B cell (primary cell): ENCODE measurements around the gene FGD4. TPM values are rescaled to one million over a fixed set of nuclear protein-coding genes. Genes with fewer than 3 reads are reported as not detected.
A peak's percentile ranks its signal among the peaks of the same experiment; 100 is the strongest.

Experiments
- ATAC-seq: fragments of 200-7000 bp; cut with Tn5 transposase; one replicate; pipeline ENCODE4 v1.10.0; 2021; ENCODE audit warnings: low read depth, mild to moderate bottlenecking, moderate number of reproducible peaks, moderate library complexity
- CTCF ChIA-PET: fragments of 350-600 bp; sonication (Branson Sonifier 250); formaldehyde crosslinking; loops from one replicate; lab custom pipeline; 2021; ENCODE audit warnings: antibody characterized with exemption, inconsistent platforms; lab: Charles Lee
- POLR2A ChIA-PET: fragments of 350-600 bp; sonication (Branson Sonifier 250); formaldehyde crosslinking; loops from one replicate; lab custom pipeline; 2021; ENCODE audit warnings: antibody characterized with exemption; lab: Charles Lee
- DNase-seq: peaks from one replicate; pipeline ENCODE4 v3.0.0; 2013
- H2AFZ ChIP-seq: 2 replicates; pipeline ENCODE4 v1.6.1; 2012; ENCODE audit warnings: mild to moderate bottlenecking, low read depth, low read length; ENCODE audit not compliant: insufficient read depth, poor library complexity, severe bottlenecking
- H3K27ac ChIP-seq, 2 donors: 1 replicate in 1 of 2; 2 replicates in 1 of 2; pipeline ENCODE4 v1.5.1; 2012 to 2013; ENCODE audit warnings: low read length in 2 of 2, mild to moderate bottlenecking in 2 of 2, moderate library complexity in 1 of 2
- H3K27me3 ChIP-seq, 4 experiments: fragments of 200-600 bp in 1 of 4; sonication (generic) in 1 of 4; replicated peaks in 1 of 4; 1 replicate in 2 of 4; 2 replicates in 2 of 4; pipeline versions ENCODE4 v1.6.1 to v1.7.0; 2013 to 2016; ENCODE audit warnings: low read length in 3 of 4, mild to moderate bottlenecking in 2 of 4, mixed read lengths in 1 of 4, moderate library complexity in 1 of 4; ENCODE audit not compliant: insufficient read depth in 4 of 4, control insufficient read depth in 3 of 4; ENCODE audit errors: control extremely low read depth in 1 of 4
- H3K36me3 ChIP-seq, 2 experiments: replicated peaks in 1 of 2; 1 replicate in 1 of 2; 2 replicates in 1 of 2; pipeline versions ENCODE4 v1.6.1 to v1.7.1; 2013; ENCODE audit warnings: low read length in 1 of 2; ENCODE audit not compliant: insufficient read depth in 2 of 2, control insufficient read depth in 1 of 2; ENCODE audit errors: control extremely low read depth in 1 of 2, extremely low read depth in 1 of 2
- H3K4me1 ChIP-seq, 2 donors: fragments of 200-600 bp in 1 of 2; sonication (generic) in 1 of 2; 1 replicate in 1 of 2; 2 replicates in 1 of 2; pipeline versions ENCODE4 v1.5.1 to v1.6.1; 2013 to 2017; ENCODE audit warnings: low read length in 2 of 2; ENCODE audit not compliant: control insufficient read depth in 2 of 2, insufficient read depth in 2 of 2
- H3K4me2 ChIP-seq: replicated peaks from 2 replicates; pipeline ENCODE3; 2012; ENCODE audit warnings: mild to moderate bottlenecking, low read depth, low read length; ENCODE audit not compliant: poor library complexity, severe bottlenecking
- H3K4me3 ChIP-seq, 5 experiments: fragments of 200-600 bp in 1 of 5; sonication (generic) in 1 of 5; 1 replicate in 3 of 5; 2 replicates in 2 of 5; pipeline versions ENCODE4 v1.5.1 to v1.7.0; 2011 to 2016; ENCODE audit warnings: low read length in 4 of 5, mild to moderate bottlenecking in 4 of 5, low read depth in 2 of 5, control low read depth in 1 of 5, moderate library complexity in 1 of 5; ENCODE audit not compliant: insufficient read depth in 1 of 5; ENCODE audit errors: control extremely low read depth in 1 of 5, extremely low read depth in 1 of 5
- H3K79me2 ChIP-seq: fragments of 200-600 bp; sonication (generic); one replicate; pipeline ENCODE4 v1.6.0; 2016; ENCODE audit warnings: low read length; ENCODE audit not compliant: control insufficient read depth, insufficient read depth
- H3K9ac ChIP-seq: fragments of 200-600 bp; sonication (generic); 2 replicates; pipeline ENCODE4 v1.6.1; 2017; ENCODE audit warnings: mild to moderate bottlenecking, low read length, moderate library complexity
- H3K9me3 ChIP-seq, 3 donors: one replicate each; pipeline versions ENCODE4 v1.6.1 to v1.7.1; 2013; ENCODE audit warnings: low read length in 2 of 3; ENCODE audit not compliant: control insufficient read depth in 2 of 3, insufficient read depth in 1 of 3; ENCODE audit errors: control extremely low read depth in 1 of 3
- H4K20me1 ChIP-seq: 2 replicates; pipeline ENCODE4 v1.6.0; 2012; ENCODE audit warnings: mild to moderate bottlenecking, low read length; ENCODE audit not compliant: insufficient read depth, control insufficient read depth, poor library complexity, severe bottlenecking
- H3K27ac Mint-ChIP-seq: one replicate; pipeline ENCODE4 v1.8.0; 2021; ENCODE audit warnings: mixed read lengths
- H3K27me3 Mint-ChIP-seq: one replicate; pipeline ENCODE4 v1.8.0; 2021; ENCODE audit warnings: mixed read lengths
- H3K4me1 Mint-ChIP-seq: one replicate; pipeline ENCODE4 v1.8.0; 2021; ENCODE audit warnings: mixed read lengths
- H3K4me3 Mint-ChIP-seq: one replicate; pipeline ENCODE4 v1.8.0; 2021; ENCODE audit warnings: mixed read lengths
- H3K9me3 Mint-ChIP-seq: one replicate; pipeline ENCODE4 v1.8.0; 2022; ENCODE audit warnings: mixed read lengths; ENCODE audit not compliant: insufficient read depth
- CTCF ChIP-seq: fragments of 200-600 bp; IDR thresholded peaks from one replicate; pipeline ENCODE4 v1.8.0; 2022; ENCODE audit warnings: antibody characterized with exemption, mild to moderate bottlenecking
- EZH2 ChIP-seq: IDR thresholded peaks from 2 replicates; pipeline ENCODE4 v1.6.1; 2012; ENCODE audit warnings: borderline replicate concordance, low read depth, mild to moderate bottlenecking, moderate library complexity, low read length; ENCODE audit not compliant: insufficient read depth, poor library complexity, severe bottlenecking
- WGBS: methylation state at CpG from one replicate; pipeline ENCODE4 v1.1.5; 2013; ENCODE audit warnings: missing lambda C conversion rate; ENCODE audit not compliant: insufficient coverage; 5-methylcytosine and 5-hydroxymethylcytosine counted together
- intact Hi-C: fragments of 100-400 bp; cut with micrococcal nuclease; formaldehyde crosslinking; loops from one replicate; pipeline ENCODE4 v1.10.0; 2022
- polyA plus RNA-seq: library from polyadenylated mRNA; depleted of rRNA; stranded (reverse); fragments of >200 nt; gene quantifications from 2 replicates; pipeline ENCODE4 v1.2.3, GENCODE V29; 2012
- total RNA-seq, 2 donors: library from RNA; stranded (reverse); fragments of 120-200 nt in 1 of 2; gene quantifications; 1 replicate in 1 of 2; 2 replicates in 1 of 2; pipeline versions ENCODE4 v1.2.3 to v1.2.4, GENCODE V29; 2013 to 2022

Gene FGD4
- total and polyA plus RNA-seq, 2 donors (not counting 1 experiment from before 2014, with no cell fraction given), result 2.1 to 2.8 TPM

- peaks cover 26 to 34% of the 10 kb centered on the region in 2 donors for H3K4me1 ChIP-seq
- H3K27ac Mint-ChIP-seq, result no peak overlapping the region
- no peaks in the 10 kb centered on the region for H3K9me3 Mint-ChIP-seq
- no peaks in the 10 kb centered on the region for H4K20me1 ChIP-seq
- H3K9me3 ChIP-seq, result no peaks in the 10 kb centered on the region
- no peak for ATAC-seq
- H3K4me3 Mint-ChIP-seq, result no peak overlapping the region
- H3K27me3 ChIP-seq, result no peaks in the 10 kb centered on the region
- H3K36me3 ChIP-seq, result no peaks in the 10 kb centered on the region
- no peak for DNase-seq
- TF ChIP-seq EZH2 (no peak), CTCF (no peak)
- ChIA-PET CTCF (interaction anchor here (0.8 kb wide), 1 partner anchor 19 kb away, joined by 3 read pairs; no protein-coding TSS in a partner anchor), POLR2A (no interaction called here)
- whole genome bisulfite sequencing, result 43% methylated on average over 1 of the region's 3 CpGs
- no peaks in the 10 kb centered on the region for H3K27me3 Mint-ChIP-seq
- no peak overlapping the region for H3K27ac ChIP-seq
- peak overlapping the region; percentile 34 for H2AFZ ChIP-seq
- H3K9ac ChIP-seq, result no peak overlapping the region
- H3K4me1 Mint-ChIP-seq, result peaks cover 44% of the 10 kb centered on the region
- no peak overlapping the region for H3K4me3 ChIP-seq
- intact Hi-C loops, result no loop called here
- H3K79me2 ChIP-seq, result peaks cover 19% of the 10 kb centered on the region
- no peak overlapping the region for H3K4me2 ChIP-seq
Observed at GRCh38 chr12:32545413-32545980, 146.1 kb downstream of the FGD4 start.

GRCh38 chr12:32546272-32546671, 146.9 kb downstream of the FGD4 start:
- Mint-ChIP-seq H3K4me3 (no peak overlapping the region), H3K9me3 (no peaks in the 10 kb centered on the region), H3K27ac (no peak overlapping the region), H3K27me3 (no peaks in the 10 kb centered on the region), H3K4me1 (peaks cover 49% of the 10 kb centered on the region)
- H3K27me3 ChIP-seq, result no peaks in the 10 kb centered on the region
- H3K79me2 ChIP-seq, result peaks cover 13% of the 10 kb centered on the region
- H3K9ac ChIP-seq, result no peak overlapping the region
- no peak overlapping the region for H3K4me2 ChIP-seq
- H2AFZ ChIP-seq, result peak overlapping the region; percentile 26
- no peaks in the 10 kb centered on the region for H4K20me1 ChIP-seq
- no peaks in the 10 kb centered on the region for H3K9me3 ChIP-seq
- ATAC-seq, result no peak
- peaks cover 28 to 39% of the 10 kb centered on the region in 2 donors for H3K4me1 ChIP-seq
- TF ChIP-seq EZH2 (no peak), CTCF (no peak)
- WGBS, result no CpG with 5 or more reads among the region's 2 CpGs
- intact Hi-C loops, result no loop called here
- no peaks in the 10 kb centered on the region for H3K36me3 ChIP-seq
- no peak overlapping the region for H3K27ac ChIP-seq
- POLR2A ChIA-PET, result no interaction called here
- H3K4me3 ChIP-seq, result no peak overlapping the region
- CTCF ChIA-PET, result no interaction called here
- no peak for DNase-seq
